GM21528 (cell line): ENCODE measurements around the gene TSPAN31.

ENCODE experiments used
- ATAC-seq: cut with Tn5 transposase; IDR thresholded peaks from one replicate; pipeline ENCODE4 v1.9.1; 2021; ENCODE audit warnings: mild to moderate bottlenecking, moderate library complexity; ENCODE audit not compliant: unreplicated experiment, low FRiP score

TSPAN31 gene

GRCh38 chr12:57735198-57735855, 9.5 kb upstream of the TSPAN31 start:
- no peak for ATAC-seq

GRCh38 chr12:57735952-57736740, 8.7 kb upstream of the TSPAN31 start:
- ATAC-seq = no peak

GRCh38 chr12:57736741-57737466, 7.9 kb upstream of the TSPAN31 start:
- no peak for ATAC-seq

GRCh38 chr12:57737467-57738460, 7.1 kb upstream of the TSPAN31 start:
- ATAC-seq = no peak

- ATAC-seq = no peak
Observed at GRCh38 chr12:57738661-57739237, 6.1 kb upstream of the TSPAN31 start, which contains the start of gene AGAP2. Gene AGAP2 (minus strand): TSS chr12:57738742. CDS start chr12:57738246, 496 bp downstream.

- ATAC-seq = no peak
Observed at GRCh38 chr12:57739387-57739786, 5.5 kb upstream of the TSPAN31 start.

- ATAC-seq = no peak
Observed at GRCh38 chr12:57739914-57740538, 4.8 kb upstream of the TSPAN31 start.

- peak; percentile 49 for ATAC-seq
Observed at GRCh38 chr12:57740656-57741412, 4.0 kb upstream of the TSPAN31 start.

- no peak for ATAC-seq
Observed at GRCh38 chr12:57741413-57741789, 3.4 kb upstream of the TSPAN31 start.

GRCh38 chr12:57741844-57742738, 2.7 kb upstream of the TSPAN31 start:
- peak; percentile 55 for ATAC-seq

- ATAC-seq = no peak
Observed at GRCh38 chr12:57743769-57744168, 1.1 kb upstream of the TSPAN31 start.

- ATAC-seq = peak; percentile 33
Observed at GRCh38 chr12:57744194-57744776, 554 bp upstream of the TSPAN31 start.

- no peak for ATAC-seq
Observed at GRCh38 chr12:57745485-57745881, 644 bp downstream of the TSPAN31 start.

- no peak for ATAC-seq
Observed at GRCh38 chr12:57746025-57746424, 1.2 kb downstream of the TSPAN31 start.

GRCh38 chr12:57749061-57749460, 4.2 kb downstream of the TSPAN31 start:
- ATAC-seq = no peak

GRCh38 chr12:57750561-57751431, 6.0 kb downstream of the TSPAN31 start:
- no peak for ATAC-seq
